Measurements from ENCODE around the gene EPHA3. TPM values are rescaled to one million over a fixed set of nuclear protein-coding genes. Genes with fewer than 3 reads are reported as not detected.
A peak's percentile ranks its signal among the peaks of the same experiment; 100 is the strongest.

Gene EPHA3
- total and polyA plus RNA-seq, 2 donors from 2014 or later, result 0.19 to 6.5 TPM

DNA sequence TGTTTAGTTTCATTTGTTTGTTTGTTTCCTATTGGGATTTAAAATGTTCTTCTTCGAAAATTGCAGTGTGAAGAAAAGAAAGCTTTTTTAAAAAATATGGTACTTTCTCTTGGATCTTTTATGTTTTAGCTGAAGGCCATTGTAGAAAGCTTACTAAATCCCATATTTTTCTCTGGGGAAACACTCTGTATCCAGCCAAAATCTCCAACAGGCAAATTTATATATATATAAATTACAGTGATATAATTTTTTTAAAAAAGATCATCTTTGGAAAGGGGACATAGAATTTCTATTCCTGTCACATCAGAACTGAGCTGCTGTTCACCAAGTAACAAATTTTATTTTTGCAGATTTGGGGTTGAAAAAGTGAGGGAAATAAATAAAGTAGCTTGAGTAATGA, 19.6 kb upstream of the EPHA3 start:
- TF ChIP-seq, protein P1, sequence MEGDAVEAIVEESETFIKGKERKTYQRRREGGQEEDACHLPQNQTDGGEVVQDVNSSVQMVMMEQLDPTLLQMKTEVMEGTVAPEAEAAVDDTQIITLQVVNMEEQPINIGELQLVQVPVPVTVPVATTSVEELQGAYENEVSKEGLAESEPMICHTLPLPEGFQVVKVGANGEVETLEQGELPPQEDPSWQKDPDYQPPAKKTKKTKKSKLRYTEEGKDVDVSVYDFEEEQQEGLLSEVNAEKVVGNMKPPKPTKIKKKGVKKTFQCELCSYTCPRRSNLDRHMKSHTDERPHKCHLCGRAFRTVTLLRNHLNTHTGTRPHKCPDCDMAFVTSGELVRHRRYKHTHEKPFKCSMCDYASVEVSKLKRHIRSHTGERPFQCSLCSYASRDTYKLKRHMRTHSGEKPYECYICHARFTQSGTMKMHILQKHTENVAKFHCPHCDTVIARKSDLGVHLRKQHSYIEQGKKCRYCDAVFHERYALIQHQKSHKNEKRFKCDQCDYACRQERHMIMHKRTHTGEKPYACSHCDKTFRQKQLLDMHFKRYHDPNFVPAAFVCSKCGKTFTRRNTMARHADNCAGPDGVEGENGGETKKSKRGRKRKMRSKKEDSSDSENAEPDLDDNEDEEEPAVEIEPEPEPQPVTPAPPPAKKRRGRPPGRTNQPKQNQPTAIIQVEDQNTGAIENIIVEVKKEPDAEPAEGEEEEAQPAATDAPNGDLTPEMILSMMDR (IDR thresholded peaks at IDR 0.05; ENCODE audit: borderline replicate concordance, extremely low read depth, insufficient read depth), result no peak
- Histone ChIP-seq H3K4me1 (ENCODE audit: control insufficient read depth in 2 of 3, insufficient read depth in 2 of 3, low read depth in 1 of 3, low read length in 3 of 3) (no peaks in the 10 kb centered on the region), H3K27ac (ENCODE audit: low read depth in 2 of 2, low read length in 2 of 2) (no peak overlapping the region), H3K36me3 (ENCODE audit: control insufficient read depth in 2 of 3, insufficient read depth in 3 of 3, low read length in 3 of 3) (no peaks in the 10 kb centered on the region), H3K27me3 (ENCODE audit: control insufficient read depth, insufficient read depth, low read length) (no peaks in the 10 kb centered on the region), H3K9ac (ENCODE audit: low read length in 3 of 3) (no peak overlapping the region), H3K4me3 (ENCODE audit: low read length in 3 of 3) (no peak overlapping the region), H3K9me3 (ENCODE audit: control insufficient read depth in 2 of 3, insufficient read depth in 1 of 3, low read length in 3 of 3) (no peaks in the 10 kb centered on the region)
- no peak for DNase-seq
- intact Hi-C loops (cut with DNase I), result no loop called here
- FAIRE-seq, result no peak

GRCh38 chr3:89098173-89098572, 9.2 kb upstream of the EPHA3 start:
- intact Hi-C loops (cut with DNase I), result no loop called here
- Histone ChIP-seq H3K4me1 (ENCODE audit: control insufficient read depth in 2 of 3, insufficient read depth in 2 of 3, low read depth in 1 of 3, low read length in 3 of 3) (no peaks in the 10 kb centered on the region), H3K4me3 (ENCODE audit: low read length in 3 of 3) (no peak overlapping the region), H3K9me3 (ENCODE audit: control insufficient read depth in 2 of 3, insufficient read depth in 1 of 3, low read length in 3 of 3) (no peaks in the 10 kb centered on the region), H3K27me3 (ENCODE audit: control insufficient read depth, insufficient read depth, low read length) (no peaks in the 10 kb centered on the region), H3K36me3 (ENCODE audit: control insufficient read depth in 2 of 3, insufficient read depth in 3 of 3, low read length in 3 of 3) (no peaks in the 10 kb centered on the region), H3K27ac (ENCODE audit: low read depth in 2 of 2, low read length in 2 of 2) (no peak overlapping the region), H3K9ac (ENCODE audit: low read length in 3 of 3) (no peak overlapping the region)
- FAIRE-seq (no peak), DNase-seq (no peak)
- TF ChIP-seq, protein P1 (IDR thresholded peaks at IDR 0.05; ENCODE audit: borderline replicate concordance, extremely low read depth, insufficient read depth), result no peak

GRCh38 chr3:89098964-89099585, 8.3 kb upstream of the EPHA3 start:
- TF ChIP-seq, protein P1 (IDR thresholded peaks at IDR 0.05; ENCODE audit: borderline replicate concordance, extremely low read depth, insufficient read depth), result peak; percentile 79
- intact Hi-C loops (cut with DNase I), result no loop called here
- Histone ChIP-seq H3K9me3 (ENCODE audit: control insufficient read depth in 2 of 3, insufficient read depth in 1 of 3, low read length in 3 of 3) (no peaks in the 10 kb centered on the region), H3K9ac (ENCODE audit: low read length in 3 of 3) (no peak overlapping the region), H3K27ac (ENCODE audit: low read depth in 2 of 2, low read length in 2 of 2) (no peak overlapping the region), H3K4me1 (ENCODE audit: control insufficient read depth in 2 of 3, insufficient read depth in 2 of 3, low read depth in 1 of 3, low read length in 3 of 3) (no peaks in the 10 kb centered on the region), H3K36me3 (ENCODE audit: control insufficient read depth in 2 of 3, insufficient read depth in 3 of 3, low read length in 3 of 3) (no peaks in the 10 kb centered on the region), H3K27me3 (ENCODE audit: control insufficient read depth, insufficient read depth, low read length) (no peaks in the 10 kb centered on the region), H3K4me3 (ENCODE audit: low read length in 3 of 3) (no peak overlapping the region)
- FAIRE-seq, result no peak
- DNase-seq, result peak; percentile 30 to 73 (median 57)

- FAIRE-seq, result no peak
- H3K27ac ChIP-seq (ENCODE audit: low read depth in 2 of 2, low read length in 2 of 2), result no peak overlapping the region
- TF ChIP-seq, protein P1 (IDR thresholded peaks at IDR 0.05; ENCODE audit: borderline replicate concordance, extremely low read depth, insufficient read depth), result no peak
- no peak overlapping the region for H3K4me3 ChIP-seq (ENCODE audit: low read length in 3 of 3)
- DNase-seq, result peak in 1 of 5 donors; percentile 20
- no peaks in the 10 kb centered on the region for H3K4me1 ChIP-seq (ENCODE audit: control insufficient read depth in 2 of 3, insufficient read depth in 2 of 3, low read depth in 1 of 3, low read length in 3 of 3)
- no peak overlapping the region for H3K9ac ChIP-seq (ENCODE audit: low read length in 3 of 3)
- intact Hi-C loops (cut with DNase I), result no loop called here
- no peaks in the 10 kb centered on the region for H3K36me3 ChIP-seq (ENCODE audit: control insufficient read depth in 2 of 3, insufficient read depth in 3 of 3, low read length in 3 of 3)
- no peaks in the 10 kb centered on the region for H3K27me3 ChIP-seq (ENCODE audit: control insufficient read depth, insufficient read depth, low read length)
- no peaks in the 10 kb centered on the region for H3K9me3 ChIP-seq (ENCODE audit: control insufficient read depth in 2 of 3, insufficient read depth in 1 of 3, low read length in 3 of 3)
Measured at GRCh38 chr3:89101251-89101650, 6.2 kb upstream of the EPHA3 start.

All from kidney (tissue), 14 donors.